Activated T-cell treated with anti-CD3 and anti-CD28 coated beads, Interleukin-2, amount 50 U/mL, for 72 hours (primary cell): ENCODE data around the gene SEC14L1. TPM values are rescaled to one million over a fixed set of nuclear protein-coding genes. Genes with fewer than 3 reads are reported as not detected.
"Not testable (repeated sequence)": the region's sequence is repeated elsewhere in the genome, so short reads cannot be mapped to it uniquely, and the experiment has no call there.

Experiments used
- ATAC-seq, 2 donors: fragments of 150-1000 bp; cut with Tn5 transposase; replicated peaks in 1 of 2; 2 replicates each; pipeline ENCODE4 v1.10.0; 2021; ENCODE audit warnings: moderate library complexity in 2 of 2, mild to moderate bottlenecking in 1 of 2
- DNase-seq, 2 donors: peaks; one replicate each; pipeline ENCODE4 v3.0.0; 2021 to 2022; ENCODE audit warnings: mixed read lengths in 1 of 2
- H3K27ac Mint-ChIP-seq: one replicate; pipeline ENCODE4 v1.8.0; 2022; ENCODE audit warnings: mild to moderate bottlenecking, moderate library complexity, mixed read lengths
- H3K27me3 Mint-ChIP-seq: one replicate; pipeline ENCODE4 v1.8.0; 2022; ENCODE audit warnings: low read depth, mixed read lengths
- H3K36me3 Mint-ChIP-seq, 2 donors: one replicate each; pipeline ENCODE4 v1.8.0; 2022; ENCODE audit warnings: mixed read lengths in 2 of 2, mild to moderate bottlenecking in 1 of 2; ENCODE audit not compliant: insufficient read depth in 2 of 2
- H3K4me1 Mint-ChIP-seq: one replicate; pipeline ENCODE4 v1.8.0; 2022; ENCODE audit warnings: low read depth, mixed read lengths
- H3K4me3 Mint-ChIP-seq, 2 donors: one replicate each; pipeline ENCODE4 v1.8.0; 2022; ENCODE audit warnings: mild to moderate bottlenecking in 2 of 2, mixed read lengths in 2 of 2, moderate library complexity in 2 of 2
- H3K9me3 Mint-ChIP-seq, 2 donors: one replicate each; pipeline ENCODE4 v1.8.0; 2022; ENCODE audit warnings: mixed read lengths in 2 of 2
- total RNA-seq, 2 donors: library from RNA; stranded (reverse); gene quantifications; one replicate each; pipeline ENCODE4 v1.2.3, GENCODE V29; 2022

The SEC14L1 gene
- total RNA-seq, result 100 to 1,000 TPM; 175 to 204 TPM

- H3K4me3 Mint-ChIP-seq, result peak within 1 kb of the TSS; percentile 88 to 95
- ATAC-seq, result peak; percentile 54 to 55
- peak; percentile 52 to 54 for DNase-seq
- peaks cover 6 to 10% of the 10 kb centered on the region in 2 donors for H3K9me3 Mint-ChIP-seq
- peaks cover 76% of the 10 kb centered on the region for H3K4me1 Mint-ChIP-seq
- peaks cover 26 to 52% of the 10 kb centered on the region in 2 donors for H3K36me3 Mint-ChIP-seq
- peak within 1 kb of the TSS; percentile 96 for H3K27ac Mint-ChIP-seq
- H3K27me3 Mint-ChIP-seq, result no peaks in the 10 kb centered on the region
These were observed at the start of gene SEC14L1 for GRCh38 chr17:77140878-77141767. SEC14L1 (plus strand) TSS chr17:77140969; CDS start chr17:77143597, 2,628 bp downstream.

- peaks cover 93% of the 10 kb centered on the region for H3K4me1 Mint-ChIP-seq
- H3K9me3 Mint-ChIP-seq, result no peaks in the 10 kb centered on the region
- no peak for DNase-seq
- H3K4me3 Mint-ChIP-seq, result peak overlapping the region; percentile 21 to 36
- H3K27me3 Mint-ChIP-seq, result no peaks in the 10 kb centered on the region
- H3K27ac Mint-ChIP-seq, result peak overlapping the region; percentile 33
- no peak for ATAC-seq
- peaks cover 18 to 38% of the 10 kb centered on the region in 2 donors for H3K36me3 Mint-ChIP-seq
These were observed 48.7 kb upstream of the SEC14L1 start for GRCh38 chr17:77092025-77092424.

GRCh38 chr17:77095461-77095860, 45.3 kb upstream of the SEC14L1 start:
- DNase-seq, result no peak
- ATAC-seq, result no peak
- H3K4me3 Mint-ChIP-seq, result no peak overlapping the region
- peaks cover 13 to 31% of the 10 kb centered on the region in 2 donors for H3K36me3 Mint-ChIP-seq
- peak overlapping the region; percentile 78 for H3K27ac Mint-ChIP-seq
- H3K9me3 Mint-ChIP-seq, result no peaks in the 10 kb centered on the region
- H3K27me3 Mint-ChIP-seq, result no peaks in the 10 kb centered on the region
- H3K4me1 Mint-ChIP-seq, result peaks cover 81% of the 10 kb centered on the region

- DNase-seq (no peak), ATAC-seq (peak; percentile 84 to 89)
- Mint-ChIP-seq H3K27ac (peak overlapping the region; percentile 90), H3K27me3 (no peaks in the 10 kb centered on the region), H3K36me3 (peaks cover 13 to 30% of the 10 kb centered on the region in 2 donors), H3K4me1 (peaks cover 72% of the 10 kb centered on the region), H3K4me3 (peak overlapping the region; percentile 52 to 77), H3K9me3 (no peaks in the 10 kb centered on the region)
These were observed 44.1 kb upstream of the SEC14L1 start for GRCh38 chr17:77096570-77097214.

- ATAC-seq (no peak), DNase-seq (no peak)
- H3K4me1 Mint-ChIP-seq, result peaks cover 67% of the 10 kb centered on the region
- H3K9me3 Mint-ChIP-seq, result no peaks in the 10 kb centered on the region
- peak overlapping the region; percentile 32 to 40 for H3K4me3 Mint-ChIP-seq
- peaks cover 7 to 22% of the 10 kb centered on the region in 2 donors for H3K36me3 Mint-ChIP-seq
- no peaks in the 10 kb centered on the region for H3K27me3 Mint-ChIP-seq
- peak overlapping the region; percentile 90 for H3K27ac Mint-ChIP-seq
These were observed 43.1 kb upstream of the SEC14L1 start for GRCh38 chr17:77097631-77098180.

GRCh38 chr17:77098884-77099545, 41.8 kb upstream of the SEC14L1 start:
- Mint-ChIP-seq H3K4me3 (no peak overlapping the region), H3K27me3 (no peaks in the 10 kb centered on the region), H3K27ac (peak overlapping the region; percentile 34), H3K9me3 (no peaks in the 10 kb centered on the region), H3K4me1 (peaks cover 54% of the 10 kb centered on the region), H3K36me3 (peaks cover 5 to 14% of the 10 kb centered on the region in 2 donors)
- DNase-seq (no peak), ATAC-seq (no peak)

- DNase-seq, result no peak
- Mint-ChIP-seq H3K9me3 (no peaks in the 10 kb centered on the region), H3K27ac (no peak overlapping the region), H3K4me1 (peaks cover 50% of the 10 kb centered on the region), H3K4me3 (no peak overlapping the region), H3K36me3 (peaks cover 3 to 16% of the 10 kb centered on the region in 2 donors), H3K27me3 (no peaks in the 10 kb centered on the region)
- no peak for ATAC-seq
These were observed 40.8 kb upstream of the SEC14L1 start for GRCh38 chr17:77099997-77100396.

GRCh38 chr17:77101521-77102410, 39.0 kb upstream of the SEC14L1 start:
- H3K27me3 Mint-ChIP-seq, result no peaks in the 10 kb centered on the region
- no peak overlapping the region for H3K27ac Mint-ChIP-seq
- H3K36me3 Mint-ChIP-seq, result peaks cover 2 to 19% of the 10 kb centered on the region in 2 donors
- no peaks in the 10 kb centered on the region for H3K9me3 Mint-ChIP-seq
- H3K4me3 Mint-ChIP-seq, result no peak overlapping the region
- ATAC-seq (no peak), DNase-seq (no peak)
- H3K4me1 Mint-ChIP-seq, result peaks cover 41% of the 10 kb centered on the region

- H3K9me3 Mint-ChIP-seq, H3K4me3 Mint-ChIP-seq, H3K27ac Mint-ChIP-seq, H3K27me3 Mint-ChIP-seq, DNase-seq, ATAC-seq: not testable (repeated sequence)
- H3K36me3 Mint-ChIP-seq, result peaks cover 2 to 14% of the 10 kb centered on the region in 2 donors
- H3K4me1 Mint-ChIP-seq, result peaks cover 33% of the 10 kb centered on the region
These were observed 38.2 kb upstream of the SEC14L1 start for GRCh38 chr17:77102411-77103134.

GRCh38 chr17:77105706-77106105, 35.1 kb upstream of the SEC14L1 start:
- DNase-seq (no peak), ATAC-seq (no peak)
- peaks cover 0 to 7% of the 10 kb centered on the region in 2 donors for H3K36me3 Mint-ChIP-seq
- H3K4me3 Mint-ChIP-seq, result peak overlapping the region; percentile 46 to 58
- no peaks in the 10 kb centered on the region for H3K9me3 Mint-ChIP-seq
- no peaks in the 10 kb centered on the region for H3K27me3 Mint-ChIP-seq
- peaks cover 43% of the 10 kb centered on the region for H3K4me1 Mint-ChIP-seq
- H3K27ac Mint-ChIP-seq, result peak overlapping the region; percentile 80

- H3K36me3 Mint-ChIP-seq, result peaks cover 0 to 9% of the 10 kb centered on the region in 2 donors
- H3K4me1 Mint-ChIP-seq, result peaks cover 38% of the 10 kb centered on the region
- peak in 1 of 2 donors; percentile 22 for DNase-seq
- H3K4me3 Mint-ChIP-seq, result peak overlapping the region; percentile 55 to 74
- no peaks in the 10 kb centered on the region for H3K27me3 Mint-ChIP-seq
- ATAC-seq, result peak; percentile 40 to 50
- H3K9me3 Mint-ChIP-seq, result no peaks in the 10 kb centered on the region
- H3K27ac Mint-ChIP-seq, result peak overlapping the region; percentile 55
These were observed 33.9 kb upstream of the SEC14L1 start for GRCh38 chr17:77106874-77107358.
